ENCODE data around the gene ENPP5. TPM values are rescaled to one million over a fixed set of nuclear protein-coding genes. Genes with fewer than 3 reads are reported as not detected.

The ENPP5 gene
- total and polyA plus RNA-seq, 10 of the 15 experiments (the other 5 are each of a cell fraction or from before 2014, with no cell fraction given): 0.05 to 0.07 TPM; not detected in 8

DNA sequence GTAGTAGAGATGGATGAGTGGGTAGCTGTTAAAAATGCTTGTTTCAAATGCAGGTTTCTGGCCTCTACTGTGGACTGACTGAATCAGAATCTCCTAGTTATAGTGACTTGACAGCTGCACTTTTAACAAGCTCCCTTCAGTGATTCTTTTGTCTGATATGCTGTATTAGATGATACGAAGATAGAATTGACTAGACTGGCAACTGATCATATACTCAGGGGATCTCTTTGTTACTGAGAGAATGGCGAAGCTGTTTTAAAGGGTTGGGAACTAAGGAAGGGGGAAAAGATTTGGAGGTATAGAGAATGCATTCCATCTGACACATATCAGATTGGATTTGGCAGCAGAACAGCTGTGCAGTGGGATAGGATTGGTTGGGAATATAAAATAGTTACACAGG, 33.9 kb downstream of the ENPP5 start (continued):
- TF ChIP-seq, protein P1, sequence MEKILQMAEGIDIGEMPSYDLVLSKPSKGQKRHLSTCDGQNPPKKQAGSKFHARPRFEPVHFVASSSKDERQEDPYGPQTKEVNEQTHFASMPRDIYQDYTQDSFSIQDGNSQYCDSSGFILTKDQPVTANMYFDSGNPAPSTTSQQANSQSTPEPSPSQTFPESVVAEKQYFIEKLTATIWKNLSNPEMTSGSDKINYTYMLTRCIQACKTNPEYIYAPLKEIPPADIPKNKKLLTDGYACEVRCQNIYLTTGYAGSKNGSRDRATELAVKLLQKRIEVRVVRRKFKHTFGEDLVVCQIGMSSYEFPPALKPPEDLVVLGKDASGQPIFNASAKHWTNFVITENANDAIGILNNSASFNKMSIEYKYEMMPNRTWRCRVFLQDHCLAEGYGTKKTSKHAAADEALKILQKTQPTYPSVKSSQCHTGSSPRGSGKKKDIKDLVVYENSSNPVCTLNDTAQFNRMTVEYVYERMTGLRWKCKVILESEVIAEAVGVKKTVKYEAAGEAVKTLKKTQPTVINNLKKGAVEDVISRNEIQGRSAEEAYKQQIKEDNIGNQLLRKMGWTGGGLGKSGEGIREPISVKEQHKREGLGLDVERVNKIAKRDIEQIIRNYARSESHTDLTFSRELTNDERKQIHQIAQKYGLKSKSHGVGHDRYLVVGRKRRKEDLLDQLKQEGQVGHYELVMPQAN (conservative IDR thresholded peaks at IDR 0.05): no peak
- TF ChIP-seq, protein P2, sequence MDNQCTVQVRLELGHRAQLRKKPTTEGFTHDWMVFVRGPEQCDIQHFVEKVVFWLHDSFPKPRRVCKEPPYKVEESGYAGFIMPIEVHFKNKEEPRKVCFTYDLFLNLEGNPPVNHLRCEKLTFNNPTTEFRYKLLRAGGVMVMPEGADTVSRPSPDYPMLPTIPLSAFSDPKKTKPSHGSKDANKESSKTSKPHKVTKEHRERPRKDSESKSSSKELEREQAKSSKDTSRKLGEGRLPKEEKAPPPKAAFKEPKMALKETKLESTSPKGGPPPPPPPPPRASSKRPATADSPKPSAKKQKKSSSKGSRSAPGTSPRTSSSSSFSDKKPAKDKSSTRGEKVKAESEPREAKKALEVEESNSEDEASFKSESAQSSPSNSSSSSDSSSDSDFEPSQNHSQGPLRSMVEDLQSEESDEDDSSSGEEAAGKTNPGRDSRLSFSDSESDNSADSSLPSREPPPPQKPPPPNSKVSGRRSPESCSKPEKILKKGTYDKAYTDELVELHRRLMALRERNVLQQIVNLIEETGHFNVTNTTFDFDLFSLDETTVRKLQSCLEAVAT (IDR thresholded peaks at IDR 0.05): no peak
- TF ChIP-seq, protein P3, sequence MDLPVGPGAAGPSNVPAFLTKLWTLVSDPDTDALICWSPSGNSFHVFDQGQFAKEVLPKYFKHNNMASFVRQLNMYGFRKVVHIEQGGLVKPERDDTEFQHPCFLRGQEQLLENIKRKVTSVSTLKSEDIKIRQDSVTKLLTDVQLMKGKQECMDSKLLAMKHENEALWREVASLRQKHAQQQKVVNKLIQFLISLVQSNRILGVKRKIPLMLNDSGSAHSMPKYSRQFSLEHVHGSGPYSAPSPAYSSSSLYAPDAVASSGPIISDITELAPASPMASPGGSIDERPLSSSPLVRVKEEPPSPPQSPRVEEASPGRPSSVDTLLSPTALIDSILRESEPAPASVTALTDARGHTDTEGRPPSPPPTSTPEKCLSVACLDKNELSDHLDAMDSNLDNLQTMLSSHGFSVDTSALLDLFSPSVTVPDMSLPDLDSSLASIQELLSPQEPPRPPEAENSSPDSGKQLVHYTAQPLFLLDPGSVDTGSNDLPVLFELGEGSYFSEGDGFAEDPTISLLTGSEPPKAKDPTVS (IDR thresholded peaks at IDR 0.05; ENCODE audit: low read depth, low read length): no peak
- TF ChIP-seq RBBP5 (conservative IDR thresholded peaks at IDR 0.05): no peak
- TF ChIP-seq NR2F1 (conservative IDR thresholded peaks at IDR 0.05): no peak
- TF ChIP-seq EED (IDR thresholded peaks at IDR 0.05; ENCODE audit: low read depth): no peak
- no peak for TF ChIP-seq STAT1 (conservative IDR thresholded peaks at IDR 0.05)
- no peak for TF ChIP-seq DPF2 (IDR thresholded peaks at IDR 0.05)
- no peak for TF ChIP-seq RCOR1 (conservative IDR thresholded peaks at IDR 0.05; ENCODE audit: low read depth, low read length)
- no peak for TF ChIP-seq FOS (IDR thresholded peaks at IDR 0.05; ENCODE audit: borderline replicate concordance, extremely low read depth, insufficient read length)
